HEK293 (cell line): ENCODE data around the gene CHST2.

Source experiments
- ATF2 ChIP-seq: fragments of 450-650 bp; formaldehyde crosslinking; IDR thresholded peaks from 2 replicates; pipeline ENCODE4 v1.5.1; 2016; ENCODE audit warnings: missing biosample characterization, missing genetic modification characterization, low read depth
- CTCF ChIP-seq: fragments of 450-650 bp; formaldehyde crosslinking; IDR thresholded peaks from 2 replicates; pipeline ENCODE4 v1.5.1; 2016; ENCODE audit warnings: missing biosample characterization, missing genetic modification characterization
- KLF9 ChIP-seq: fragments of 450-650 bp; formaldehyde crosslinking; IDR thresholded peaks from 2 replicates; pipeline ENCODE4 v1.5.1; 2016; ENCODE audit warnings: missing biosample characterization, missing genetic modification characterization, low read depth
- PATZ1 ChIP-seq: fragments of 450-650 bp; formaldehyde crosslinking; IDR thresholded peaks from 2 replicates; pipeline ENCODE4 v1.5.1; 2016; ENCODE audit warnings: missing biosample characterization, missing genetic modification characterization
- SALL2 ChIP-seq: fragments of 450-650 bp; formaldehyde crosslinking; IDR thresholded peaks from 2 replicates; pipeline ENCODE4 v1.5.0; 2017; ENCODE audit warnings: missing biosample characterization, mild to moderate bottlenecking, missing genetic modification characterization, borderline replicate concordance
- SETDB1 ChIP-seq: IDR thresholded peaks from one replicate; pipeline ENCODE4 v1.6.1; 2017; ENCODE audit warnings: mild to moderate bottlenecking, low read length, moderate library complexity, mixed read lengths; ENCODE audit not compliant: insufficient read length
- YY1 ChIP-seq: fragments of 450-650 bp; formaldehyde crosslinking; IDR thresholded peaks from 2 replicates; pipeline ENCODE4 v1.5.1; 2018; ENCODE audit warnings: missing biosample characterization, missing genetic modification characterization
- ZNF10 ChIP-seq: fragments of 450-650 bp; formaldehyde crosslinking; IDR thresholded peaks from 2 replicates; pipeline ENCODE4 v1.5.1; 2017; ENCODE audit warnings: missing biosample characterization, missing genetic modification characterization
- ZNF175 ChIP-seq: fragments of 450-650 bp; formaldehyde crosslinking; IDR thresholded peaks from 2 replicates; pipeline ENCODE4 v1.5.1; 2016; ENCODE audit warnings: missing biosample characterization, missing genetic modification characterization
- ZNF239 ChIP-seq: fragments of 450-650 bp; formaldehyde crosslinking; IDR thresholded peaks from 2 replicates; pipeline ENCODE4 v1.5.1; 2016; ENCODE audit warnings: missing biosample characterization, missing genetic modification characterization
- ZNF280D ChIP-seq: fragments of 450-650 bp; formaldehyde crosslinking; IDR thresholded peaks from 2 replicates; pipeline ENCODE4 v1.5.1; 2016; ENCODE audit warnings: missing biosample characterization, missing genetic modification characterization
- ZNF335 ChIP-seq: fragments of 450-650 bp; formaldehyde crosslinking; conservative IDR thresholded peaks from 2 replicates; pipeline ENCODE4 v1.5.1; 2016; ENCODE audit warnings: missing biosample characterization, missing genetic modification characterization
- ZNF571 ChIP-seq: fragments of 450-650 bp; formaldehyde crosslinking; IDR thresholded peaks from 2 replicates; pipeline ENCODE4 v1.5.0; 2017; ENCODE audit warnings: missing biosample characterization, missing genetic modification characterization

GRCh38 chr3:143088835-143089234 lies 30.7 kb upstream of the CHST2 start:
- peak; percentile 80 for TF ChIP-seq ATF2
- TF ChIP-seq CTCF, result no peak
- TF ChIP-seq YY1, result no peak
- TF ChIP-seq ZNF175 (tag by site-specific recombination), result no peak
- no peak for TF ChIP-seq SALL2 (tag by site-specific recombination)
- TF ChIP-seq SETDB1, result no peak
- TF ChIP-seq PATZ1 (tag by site-specific recombination), result no peak
- no peak for TF ChIP-seq ZNF10 (tag by site-specific recombination)
- TF ChIP-seq ZNF239, result no peak
- no peak for TF ChIP-seq ZNF280D
- no peak for TF ChIP-seq ZNF335 (tag by site-specific recombination)
- no peak for TF ChIP-seq KLF9 (tag by site-specific recombination)
- TF ChIP-seq ZNF571 (tag by site-specific recombination), result no peak
